HG02571 (cell line): ENCODE data around the gene CLN6.
"Not testable (repeated sequence)": the region's sequence is repeated elsewhere in the genome, so short reads cannot be mapped to it uniquely, and the experiment has no call there.

Experiments used
- ATAC-seq: cut with Tn5 transposase; IDR thresholded peaks from one replicate; pipeline ENCODE4 v1.9.1; 2021; ENCODE audit warnings: mild to moderate bottlenecking, moderate library complexity; ENCODE audit not compliant: unreplicated experiment

Gene CLN6

DNA sequence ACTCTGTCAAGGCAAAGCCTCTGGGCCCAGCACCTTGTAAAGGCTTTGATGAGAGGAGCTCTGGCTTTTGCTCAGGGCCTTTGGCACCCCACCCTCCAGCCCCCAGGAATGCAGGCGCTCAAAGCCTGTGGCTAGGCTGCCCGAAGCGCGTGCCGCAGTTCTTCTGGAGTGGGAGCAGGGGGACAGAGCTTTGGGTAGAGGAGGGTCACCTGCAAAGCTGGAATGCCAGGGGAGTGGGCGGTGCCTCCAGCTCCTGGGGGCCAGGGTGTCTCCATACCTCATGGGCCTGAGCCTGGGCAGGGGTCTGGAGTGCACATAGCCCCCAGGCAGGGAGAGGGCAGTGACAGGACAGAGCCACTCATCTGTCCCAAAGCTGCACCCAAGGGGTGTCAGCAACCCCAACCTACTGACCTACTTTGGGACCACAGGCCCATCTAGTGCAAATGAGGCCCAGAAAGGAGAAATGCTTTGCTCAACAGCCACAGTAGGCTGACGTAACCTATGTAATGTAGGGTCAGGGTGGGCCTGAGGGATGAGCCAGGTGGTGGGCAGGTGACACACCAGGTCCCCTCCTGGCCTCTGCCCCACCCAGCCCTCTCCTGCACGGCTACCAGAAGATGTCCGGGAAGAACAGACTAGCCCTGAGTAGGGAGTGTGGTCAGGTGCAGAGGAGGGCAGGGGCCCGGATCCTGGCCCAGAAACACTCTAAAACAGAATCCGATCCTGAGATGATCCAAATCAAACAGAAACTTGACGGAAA is 22.2 kb downstream of the CLN6 start:
- ATAC-seq: no peak

DNA sequence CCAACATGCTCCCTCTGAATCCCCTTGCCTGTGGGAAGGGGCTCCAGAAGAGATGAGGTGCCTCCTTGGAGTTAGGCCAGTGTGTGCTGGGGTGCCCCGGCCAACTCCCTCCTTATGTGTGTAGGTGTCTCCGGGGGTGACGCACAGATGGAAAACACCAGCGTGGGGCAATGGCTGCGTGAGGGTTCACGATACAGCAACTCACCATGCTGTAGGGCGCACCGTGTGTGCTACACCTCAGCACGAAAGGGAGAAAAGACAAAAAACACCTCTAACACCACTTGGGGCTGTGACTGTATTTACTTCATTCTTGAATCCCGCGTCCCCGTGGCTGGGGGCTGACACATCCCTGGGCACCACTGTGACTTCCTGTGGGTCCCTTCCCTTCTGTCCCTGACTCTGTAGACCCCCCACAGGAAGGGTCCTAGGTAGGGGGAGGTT is 22.8 kb downstream of the CLN6 start:
- ATAC-seq: no peak

DNA sequence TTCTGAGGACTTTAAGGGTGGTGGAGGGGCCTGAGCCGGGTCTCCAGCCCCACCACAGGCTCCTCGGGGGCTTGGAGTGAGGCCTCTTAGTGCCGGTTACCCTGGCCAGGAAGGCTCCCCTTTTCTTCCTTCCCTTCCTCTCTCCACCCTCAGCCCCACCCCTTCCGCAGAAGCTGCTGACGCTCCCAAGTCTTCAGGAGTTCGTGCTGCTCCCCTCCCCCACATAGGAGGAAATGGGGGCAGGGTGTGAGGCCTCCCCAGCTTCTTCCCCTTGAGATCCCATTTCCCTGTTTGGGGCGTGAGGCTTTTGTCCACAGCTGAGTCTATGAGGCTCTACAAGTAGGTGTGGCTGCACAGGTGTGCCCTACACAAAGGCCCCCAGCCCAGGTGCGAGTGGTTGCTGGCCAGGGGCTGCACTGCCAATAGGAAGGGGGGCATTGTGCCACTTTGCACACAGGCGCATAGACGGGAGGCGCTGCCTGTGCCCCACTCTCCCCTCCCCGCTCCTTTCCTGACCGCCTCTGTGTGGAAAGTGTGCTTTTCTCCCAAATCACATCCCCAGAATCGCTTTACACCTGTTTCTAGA is 23.5 kb downstream of the CLN6 start:
- no peak for ATAC-seq

DNA sequence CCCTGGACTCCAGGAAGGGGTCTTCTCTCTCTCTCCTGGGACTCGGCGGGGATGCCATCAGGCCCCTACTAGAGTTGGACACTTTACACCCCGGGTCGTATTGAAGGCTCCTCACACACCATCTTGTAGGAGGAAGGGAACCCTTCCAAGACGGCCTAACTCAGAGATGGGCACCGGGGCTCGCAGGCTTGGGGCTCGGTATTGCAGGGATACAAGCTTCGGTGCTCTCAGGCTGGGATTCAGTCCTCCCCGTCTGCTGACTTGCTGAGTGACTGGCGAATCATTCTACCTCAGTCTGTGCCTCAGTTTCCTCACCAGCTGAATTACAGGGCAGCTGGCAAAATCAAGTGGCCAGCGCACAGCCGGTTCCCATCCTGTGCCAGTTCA is 24.0 kb downstream of the CLN6 start:
- ATAC-seq: no peak

DNA sequence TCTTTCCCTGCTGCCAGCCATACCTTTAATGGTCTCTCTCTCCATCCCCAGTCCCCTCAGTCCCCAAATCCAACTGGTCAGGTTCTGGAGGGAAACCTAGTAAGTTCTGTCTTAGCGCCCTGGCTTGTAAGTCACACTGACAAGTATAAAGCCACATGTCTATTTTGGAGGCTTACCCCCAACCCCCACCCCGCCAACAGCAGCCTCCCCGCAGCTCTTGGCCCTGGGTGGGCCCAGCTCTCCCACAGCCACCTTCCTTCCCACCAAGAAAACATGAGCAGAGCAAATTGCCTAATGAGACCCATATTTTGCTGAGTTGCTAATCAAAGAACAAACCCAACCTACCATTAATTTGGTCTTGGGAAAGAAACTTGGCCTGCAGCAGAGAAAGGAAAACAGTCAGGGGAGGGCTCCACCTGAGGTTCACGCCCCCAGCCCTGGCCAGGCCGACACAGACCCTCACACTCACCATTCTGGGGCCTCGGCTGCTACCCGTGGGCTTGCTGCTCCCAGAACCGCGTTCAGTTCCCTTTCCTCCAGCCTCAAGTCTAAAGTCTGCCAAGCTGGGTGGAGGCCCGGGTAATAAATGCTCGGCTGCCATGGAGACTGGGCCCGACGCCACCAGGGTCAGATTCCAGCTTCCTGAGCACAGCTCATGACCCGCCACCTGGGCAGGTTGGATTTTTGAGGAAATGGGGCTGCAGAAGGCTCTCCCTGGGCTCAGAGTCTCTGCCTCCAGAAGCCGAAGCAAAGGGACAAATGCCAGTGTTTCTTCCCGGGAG is 24.6 kb downstream of the CLN6 start, which contains the start of gene CALML4:
TSS of gene CALML4 (minus strand) at position 557 of the 782 bp plus-strand sequence. CDS start at position 472, 85 bp downstream.
- no peak for ATAC-seq

DNA sequence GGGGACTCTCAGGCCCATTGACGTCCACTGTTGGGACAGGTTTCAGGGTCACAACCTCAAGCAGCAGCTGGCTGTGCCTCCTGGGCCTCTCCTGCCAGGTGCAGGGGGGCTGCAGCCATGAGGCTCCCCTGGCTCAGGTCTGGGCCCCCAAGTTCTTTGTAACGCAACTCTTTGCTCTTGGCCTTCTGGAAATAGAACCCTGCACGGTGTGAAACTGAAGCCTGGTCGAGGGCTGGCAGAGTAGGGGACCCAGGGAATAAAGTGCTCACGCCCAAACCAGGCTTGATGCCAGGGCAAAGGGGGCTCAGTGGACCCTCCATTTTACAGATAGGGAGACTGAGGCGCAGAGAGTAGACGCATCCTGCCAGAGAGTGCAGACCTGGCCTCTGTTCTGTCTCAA is 25.2 kb downstream of the CLN6 start:
- no peak for ATAC-seq

DNA sequence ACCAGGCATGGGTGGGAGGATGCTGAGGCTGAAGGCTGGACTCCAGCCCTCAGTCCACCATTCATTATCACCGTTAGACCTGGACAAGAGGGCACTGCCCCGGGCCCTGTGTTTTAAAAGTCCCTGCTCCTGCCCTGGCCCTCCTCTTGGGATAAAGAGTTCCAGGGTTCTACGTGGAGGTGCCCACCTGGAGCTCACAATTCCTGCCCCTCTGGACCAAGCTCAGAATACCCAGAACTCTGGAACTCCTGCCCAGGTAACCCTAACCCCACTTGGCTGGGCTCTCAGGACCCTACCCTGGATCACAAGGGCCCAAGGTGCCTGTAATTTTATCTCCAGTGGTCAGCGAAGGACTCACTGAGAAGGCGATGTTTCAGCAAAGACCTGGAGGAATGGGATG is 25.6 kb downstream of the CLN6 start:
- no peak for ATAC-seq

DNA sequence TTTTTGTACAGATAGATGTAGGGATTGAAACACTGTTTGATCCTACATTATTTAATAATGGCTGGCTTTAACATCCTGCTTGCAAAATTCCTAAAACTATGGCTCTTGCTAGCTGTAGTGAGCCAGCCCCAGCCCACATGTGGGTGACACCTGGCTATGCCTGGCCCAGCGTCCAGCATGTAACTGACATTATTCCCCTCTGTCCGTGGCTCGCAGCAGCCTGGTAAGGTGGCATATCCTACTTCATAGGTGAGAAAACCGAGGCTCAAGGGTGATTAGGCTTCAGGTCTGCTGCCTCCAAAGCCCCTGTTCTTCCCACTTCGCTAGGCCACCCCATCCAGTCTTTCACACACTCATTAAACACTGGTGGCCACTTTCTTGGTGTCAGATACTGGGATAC is 26.0 kb downstream of the CLN6 start:
- ATAC-seq: no peak

DNA sequence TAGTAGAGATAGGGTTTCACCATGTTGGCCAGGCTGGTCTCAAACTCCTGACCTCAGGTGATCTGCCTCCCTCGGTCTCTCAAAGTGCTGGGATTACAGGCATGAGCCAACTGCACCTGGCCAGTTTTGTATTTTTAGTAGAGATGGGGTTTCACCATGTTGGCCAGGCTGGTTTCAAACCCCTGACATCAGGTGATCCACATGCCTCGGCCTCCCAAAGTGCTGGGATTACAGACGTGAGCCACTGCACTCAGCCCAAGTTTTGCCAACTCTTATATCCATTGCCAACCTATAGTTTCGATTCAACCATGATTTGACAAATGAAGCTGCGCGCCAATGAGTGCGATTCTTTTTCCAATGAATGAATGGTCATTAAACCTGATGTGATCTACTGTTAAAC is 26.5 kb downstream of the CLN6 start:
- ATAC-seq: not testable (repeated sequence)

DNA sequence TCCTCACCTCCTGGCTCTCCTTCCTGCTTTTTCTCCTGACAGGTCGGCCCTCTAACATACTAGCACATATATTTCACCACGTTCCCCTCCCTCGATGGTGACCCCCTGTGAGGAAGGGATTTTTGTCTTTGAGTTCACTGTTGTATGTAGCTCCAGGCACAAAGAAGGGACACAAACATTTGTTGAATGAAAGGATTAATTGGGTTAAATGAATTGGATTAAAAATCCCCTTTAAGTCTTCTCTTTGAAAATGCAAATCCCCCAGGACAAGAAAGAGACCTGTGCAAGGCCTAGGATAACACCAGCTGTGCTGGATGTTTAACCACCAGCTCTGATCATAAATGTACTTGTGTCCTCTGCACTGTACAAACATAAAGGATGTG is 27.7 kb downstream of the CLN6 start:
- no peak for ATAC-seq

DNA sequence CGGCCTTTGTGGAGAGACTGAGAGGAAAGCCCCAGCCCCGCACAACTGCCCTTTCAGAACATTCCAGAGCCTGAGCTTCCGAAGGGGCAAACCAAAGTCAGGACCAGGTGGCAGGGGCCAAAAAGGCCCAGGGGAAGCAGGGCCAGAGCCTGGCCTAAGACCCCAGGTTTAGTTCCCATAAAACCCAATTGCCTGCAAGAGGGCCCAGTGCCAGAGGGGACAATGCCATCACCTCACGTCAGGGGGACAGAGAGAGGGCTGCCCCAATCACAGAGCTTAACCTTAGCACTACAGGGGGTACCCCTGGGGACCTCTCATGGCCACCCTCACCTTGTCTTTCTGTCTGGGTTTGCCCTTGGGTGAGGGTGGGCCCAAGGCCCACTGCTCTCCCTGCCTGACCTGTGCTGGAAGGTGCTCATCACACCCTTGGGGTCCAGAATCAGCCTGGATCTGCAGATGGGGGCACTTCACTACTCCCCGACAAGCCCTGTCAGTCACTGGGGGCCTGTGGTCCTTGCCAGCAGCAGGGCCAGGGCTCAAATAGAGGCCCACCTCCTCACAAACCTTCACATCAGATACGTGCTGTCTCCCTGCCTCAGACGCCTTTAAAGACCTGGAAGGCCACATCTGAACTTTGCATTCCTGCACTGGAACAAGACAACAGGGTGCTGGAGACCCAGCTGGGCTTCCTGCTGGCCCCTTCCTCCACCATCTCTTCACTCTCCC is 28.2 kb downstream of the CLN6 start:
- no peak for ATAC-seq

DNA sequence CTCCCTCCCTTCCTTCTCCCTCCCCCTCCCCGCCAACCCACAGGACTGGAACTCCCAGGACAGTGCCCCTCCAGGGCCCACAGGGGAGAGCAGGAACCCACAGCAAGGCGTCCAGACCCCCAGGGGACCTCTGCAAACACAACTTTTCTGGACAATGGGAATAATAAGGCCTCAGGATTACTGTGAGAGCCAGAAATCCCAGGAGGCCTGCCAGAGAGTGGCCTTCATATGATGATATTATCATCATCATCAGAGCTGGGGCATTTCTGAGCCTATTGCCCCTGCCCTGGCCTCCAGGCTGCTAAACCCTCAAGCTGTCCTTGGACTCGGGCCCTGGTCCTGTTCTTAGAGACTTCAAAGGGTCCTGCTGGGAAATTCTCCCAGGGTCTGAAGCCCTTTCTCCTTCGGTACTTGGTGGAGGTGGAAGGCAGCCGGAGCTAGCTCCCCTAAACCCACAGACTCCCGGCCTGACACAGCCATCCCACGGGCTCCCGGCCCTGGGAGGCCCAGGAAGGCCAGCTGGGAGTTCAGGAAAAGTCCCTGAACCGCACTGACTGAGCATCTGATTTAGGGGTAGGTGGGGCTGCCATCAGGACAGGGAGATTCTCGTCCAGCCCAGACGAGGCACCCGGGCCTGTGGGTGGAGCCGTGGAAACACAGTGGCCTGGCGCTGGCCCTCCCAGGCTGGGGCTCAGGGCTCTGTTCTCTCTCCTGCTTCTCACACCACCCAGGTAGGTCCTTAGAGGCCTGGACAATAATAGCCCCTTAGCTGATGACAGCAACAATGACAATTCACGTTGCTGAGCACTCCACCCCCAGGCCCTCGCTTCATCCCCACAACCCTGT is 29.3 kb downstream of the CLN6 start:
- no peak for ATAC-seq

DNA sequence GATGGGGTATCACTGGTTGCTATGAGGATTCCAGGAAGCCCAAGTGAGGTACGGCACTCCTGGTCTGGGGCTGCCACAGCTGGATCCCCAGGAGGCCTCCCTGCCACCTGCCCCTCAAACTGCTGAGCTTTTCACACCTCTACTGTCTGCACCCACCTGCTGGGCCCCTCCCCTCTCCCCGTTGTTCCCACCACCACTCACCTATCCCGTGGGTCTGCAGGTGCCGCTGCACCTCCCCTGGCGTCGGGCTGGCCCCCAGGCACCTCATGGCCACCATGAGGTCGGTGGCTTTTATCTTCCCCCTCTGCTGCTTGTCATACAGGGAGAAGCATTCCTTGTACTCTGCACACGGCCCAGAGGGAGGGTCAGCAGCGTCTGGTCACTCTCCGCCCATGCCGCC is 30.2 kb downstream of the CLN6 start:
- ATAC-seq: no peak

DNA sequence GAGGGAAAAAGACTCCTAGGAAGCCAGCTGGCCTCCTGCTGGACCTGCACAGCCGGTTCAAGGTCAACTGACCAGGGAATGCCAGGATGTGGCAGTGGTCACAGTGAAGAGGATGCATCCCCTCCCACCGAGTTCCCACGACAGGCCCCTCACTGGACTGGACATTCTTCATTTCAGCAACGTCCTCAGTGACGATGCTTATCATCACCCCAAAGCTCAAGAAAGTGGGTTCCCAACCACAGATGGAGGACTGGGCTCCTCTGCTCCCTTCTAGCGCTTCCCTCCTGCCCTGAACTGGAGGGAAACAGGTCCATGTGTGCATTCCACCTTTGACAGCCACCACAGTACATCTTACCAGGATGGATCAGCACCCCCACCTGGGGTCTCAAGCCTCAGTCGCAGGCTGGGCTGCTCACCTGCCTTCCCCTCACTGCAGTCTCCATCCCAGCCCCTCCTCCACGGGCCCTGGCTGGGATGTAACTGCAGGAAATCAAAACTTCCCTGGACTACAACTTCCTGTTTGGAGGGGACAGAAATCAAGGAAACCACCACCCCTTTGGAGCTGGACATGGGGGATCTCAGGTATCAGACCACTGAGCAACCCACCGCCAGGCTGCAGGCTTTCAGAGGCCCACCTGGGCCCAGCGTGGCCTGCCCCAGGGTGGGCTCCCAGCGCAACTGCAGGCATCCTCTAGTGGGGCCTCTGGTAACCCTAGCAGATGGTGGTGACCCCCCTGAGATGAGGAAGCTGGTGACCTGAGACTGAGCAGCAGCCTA is 31.7 kb downstream of the CLN6 start:
- no peak for ATAC-seq

DNA sequence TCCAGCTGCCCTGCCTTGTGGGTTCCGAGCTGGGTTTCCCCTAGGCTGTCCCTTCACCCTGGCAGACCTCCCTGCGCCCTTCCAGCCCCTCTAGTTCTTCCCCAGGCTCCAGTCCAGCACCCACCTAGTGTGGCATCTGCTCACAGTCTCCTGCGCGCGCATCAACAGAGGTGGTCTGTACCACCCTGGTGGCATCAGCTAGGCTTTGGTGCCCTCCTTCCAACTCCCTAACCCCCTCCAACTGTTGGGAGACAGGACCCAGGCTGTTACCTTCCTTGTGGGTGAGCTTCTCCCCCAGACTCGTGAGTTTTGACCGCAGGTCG is 32.4 kb downstream of the CLN6 start:
- no peak for ATAC-seq

DNA sequence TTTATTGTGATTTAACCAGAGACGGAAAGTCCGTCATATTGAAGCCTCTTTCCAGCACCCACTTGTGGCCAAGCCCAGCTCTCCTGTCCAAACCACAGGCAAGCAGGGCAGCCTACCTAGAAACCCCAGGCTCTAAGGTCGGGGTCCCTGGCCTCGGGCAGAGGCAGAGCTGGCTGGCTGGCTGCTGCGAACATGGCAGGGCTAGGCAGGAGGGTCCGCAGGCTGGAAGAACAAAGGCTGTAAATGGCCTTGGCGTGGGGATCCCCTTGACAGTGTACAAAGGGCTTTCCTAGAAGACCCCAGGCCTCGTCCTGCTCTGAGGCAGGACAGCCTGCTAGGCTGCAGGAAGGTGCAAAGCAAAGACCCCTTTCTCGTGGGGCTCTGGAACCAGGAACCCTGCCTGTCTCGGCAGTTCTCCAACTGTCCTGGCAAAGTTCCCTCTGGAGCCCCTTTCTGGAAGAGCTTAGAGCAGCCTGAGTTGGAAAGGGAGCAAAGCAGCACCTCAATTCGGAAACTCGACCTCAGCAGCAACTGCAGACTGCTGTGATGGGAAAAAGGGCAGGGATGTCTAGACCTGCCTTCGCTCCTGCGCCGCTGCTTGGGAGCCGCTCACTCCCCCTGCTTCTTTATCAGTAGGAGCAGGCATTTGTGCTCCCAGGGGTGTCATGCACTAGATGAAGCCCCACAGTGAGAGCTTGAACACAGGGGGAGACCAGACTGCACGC is 32.9 kb downstream of the CLN6 start:
- no peak for ATAC-seq

DNA sequence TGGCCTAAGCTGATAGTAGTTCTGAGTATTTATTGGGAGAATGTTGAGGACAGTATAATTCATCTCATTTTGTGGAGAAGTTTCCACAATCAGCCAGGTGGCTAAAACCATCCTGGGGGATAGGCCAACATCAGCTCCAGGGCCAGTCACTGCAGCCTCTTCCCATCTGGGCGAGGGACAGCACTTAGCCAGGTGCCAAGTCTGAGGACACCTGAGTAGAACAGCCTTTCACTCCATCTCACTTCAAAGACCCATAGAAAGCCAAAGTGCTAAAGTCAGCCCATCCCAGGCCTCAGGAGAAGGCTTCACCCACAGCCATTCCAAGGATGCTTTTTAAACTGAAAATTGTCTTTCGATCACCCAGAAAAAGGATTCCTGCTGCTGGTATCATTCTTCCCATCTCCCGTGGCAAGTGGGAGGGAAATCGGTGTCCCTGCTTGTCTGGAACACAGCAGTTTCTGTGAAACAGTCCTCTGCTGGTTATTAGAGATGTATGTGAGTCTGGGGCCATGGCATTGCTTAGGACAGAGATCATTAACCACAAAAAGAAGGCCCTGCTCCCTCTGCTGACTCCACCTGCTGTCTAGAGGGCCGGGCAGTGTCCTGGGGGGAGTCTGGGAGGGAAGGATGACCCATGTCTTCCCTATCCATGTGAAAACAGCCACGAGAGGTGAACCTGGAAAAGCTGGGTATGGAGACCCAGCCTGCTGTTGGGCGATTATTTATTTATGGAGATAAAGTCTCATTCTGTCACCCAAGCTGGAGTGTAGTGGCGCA is 34.0 kb downstream of the CLN6 start:
- no peak for ATAC-seq

DNA sequence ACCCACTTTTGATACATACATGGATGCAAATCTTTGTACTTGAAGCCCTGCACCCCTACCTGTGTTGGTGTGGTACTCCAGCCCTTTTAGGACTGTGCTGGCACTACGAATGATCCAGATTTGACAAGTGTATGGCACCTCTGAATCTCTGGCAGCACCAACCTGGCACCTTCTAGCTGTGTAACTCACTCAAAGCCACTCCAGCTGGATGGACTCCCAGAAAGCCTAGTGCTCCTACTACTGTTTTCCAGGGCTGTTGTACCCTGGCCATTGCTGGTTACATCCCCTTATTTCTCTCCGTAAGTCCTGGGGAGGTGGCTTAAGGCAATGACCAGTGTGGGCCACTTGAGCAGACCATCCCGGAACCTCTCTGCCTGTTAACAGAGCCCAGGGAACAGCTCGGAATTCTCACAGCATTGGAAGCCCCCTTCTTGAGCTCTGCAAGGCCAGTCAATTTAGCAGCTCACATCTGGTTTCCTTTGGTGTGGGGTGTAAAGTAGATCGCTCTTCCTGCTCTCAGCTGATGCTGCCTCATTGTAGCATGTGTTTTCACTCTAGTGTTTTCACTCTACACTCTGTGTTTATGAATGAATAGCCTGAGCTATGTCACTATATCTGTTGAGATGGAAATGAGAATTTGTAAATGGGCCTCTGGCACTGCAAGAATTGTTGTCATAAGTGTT is 36.6 kb downstream of the CLN6 start:
- no peak for ATAC-seq
